Colonic mucosa (tissue), 4 donors: ENCODE results near the gene ASTE1. TPM values are rescaled to one million over a fixed set of nuclear protein-coding genes. Genes with fewer than 3 reads are reported as not detected.

Experiments used
- DNase-seq: peaks from one replicate; pipeline ENCODE4 v3.0.0-alpha.2; 2020
- H3K27ac ChIP-seq: fragments of 200-600 bp; one replicate; pipeline ENCODE4 v1.8.0; 2021
- H3K27me3 ChIP-seq: fragments of 200-600 bp; one replicate; pipeline ENCODE4 v1.8.0; 2021
- H3K36me3 ChIP-seq: fragments of 200-600 bp; one replicate; pipeline ENCODE4 v1.8.0; 2021
- H3K4me1 ChIP-seq: fragments of 200-600 bp; one replicate; pipeline ENCODE4 v1.8.0; 2021; ENCODE audit warnings: mild to moderate bottlenecking
- H3K4me3 ChIP-seq: fragments of 200-600 bp; one replicate; pipeline ENCODE4 v1.8.0; 2021
- H3K9ac ChIP-seq, 2 donors: one replicate each; pipeline ENCODE4 v1.7.0; 2013; ENCODE audit warnings: control low read depth in 2 of 2, low read depth in 2 of 2, low read length in 2 of 2
- H3K9me3 ChIP-seq: fragments of 200-600 bp; one replicate; pipeline ENCODE4 v1.8.0; 2021
- intact Hi-C: fragments of 100-400 bp; cut with DNase I; formaldehyde crosslinking; loops from one replicate; pipeline ENCODE4 v1.14.1; 2022
- total RNA-seq, 2 donors: library from RNA; stranded (reverse); fragmentation: NEBNext Ultra II Directional in 1 of 2; extraction: Animal tissue kit (Norgen Biotek cat#: 25700) in 1 of 2; gene quantifications; one replicate each; pipeline ENCODE4 v1.2.1, GENCODE V29; 2021
- TF ChIP-seq, protein P1 (sequence below): fragments of 200-600 bp; IDR thresholded peaks from one replicate; pipeline ENCODE4 v1.8.0; 2022; ENCODE audit warnings: antibody characterized with exemption, mild to moderate bottlenecking
- donor health status: healthy.
- donor health status: DM: no; HTN: no; CAD: no.
- donor health status: DM: no; HTN: no; CAD: no.

Gene ASTE1
- total RNA-seq, 2 donors from 2014 or later = 9.3 to 13.0 TPM

- intact Hi-C loops = loop anchor here (10.0 kb wide), 1 partner anchor 253 kb away; no protein-coding TSS in a partner anchor
- H3K4me1 ChIP-seq = no peaks in the 10 kb centered on the region
- H3K27me3 ChIP-seq = no peaks in the 10 kb centered on the region
- H3K36me3 ChIP-seq = no peaks in the 10 kb centered on the region
- TF ChIP-seq, protein P1, sequence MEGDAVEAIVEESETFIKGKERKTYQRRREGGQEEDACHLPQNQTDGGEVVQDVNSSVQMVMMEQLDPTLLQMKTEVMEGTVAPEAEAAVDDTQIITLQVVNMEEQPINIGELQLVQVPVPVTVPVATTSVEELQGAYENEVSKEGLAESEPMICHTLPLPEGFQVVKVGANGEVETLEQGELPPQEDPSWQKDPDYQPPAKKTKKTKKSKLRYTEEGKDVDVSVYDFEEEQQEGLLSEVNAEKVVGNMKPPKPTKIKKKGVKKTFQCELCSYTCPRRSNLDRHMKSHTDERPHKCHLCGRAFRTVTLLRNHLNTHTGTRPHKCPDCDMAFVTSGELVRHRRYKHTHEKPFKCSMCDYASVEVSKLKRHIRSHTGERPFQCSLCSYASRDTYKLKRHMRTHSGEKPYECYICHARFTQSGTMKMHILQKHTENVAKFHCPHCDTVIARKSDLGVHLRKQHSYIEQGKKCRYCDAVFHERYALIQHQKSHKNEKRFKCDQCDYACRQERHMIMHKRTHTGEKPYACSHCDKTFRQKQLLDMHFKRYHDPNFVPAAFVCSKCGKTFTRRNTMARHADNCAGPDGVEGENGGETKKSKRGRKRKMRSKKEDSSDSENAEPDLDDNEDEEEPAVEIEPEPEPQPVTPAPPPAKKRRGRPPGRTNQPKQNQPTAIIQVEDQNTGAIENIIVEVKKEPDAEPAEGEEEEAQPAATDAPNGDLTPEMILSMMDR = no peak
- H3K27ac ChIP-seq = no peak overlapping the region
- no peak overlapping the region for H3K4me3 ChIP-seq
- no peaks in the 10 kb centered on the region for H3K9me3 ChIP-seq
- no peak overlapping the region for H3K9ac ChIP-seq
- DNase-seq = no peak
Observed at GRCh38 chr3:131007782-131008181, 18.8 kb downstream of the ASTE1 start.

DNA sequence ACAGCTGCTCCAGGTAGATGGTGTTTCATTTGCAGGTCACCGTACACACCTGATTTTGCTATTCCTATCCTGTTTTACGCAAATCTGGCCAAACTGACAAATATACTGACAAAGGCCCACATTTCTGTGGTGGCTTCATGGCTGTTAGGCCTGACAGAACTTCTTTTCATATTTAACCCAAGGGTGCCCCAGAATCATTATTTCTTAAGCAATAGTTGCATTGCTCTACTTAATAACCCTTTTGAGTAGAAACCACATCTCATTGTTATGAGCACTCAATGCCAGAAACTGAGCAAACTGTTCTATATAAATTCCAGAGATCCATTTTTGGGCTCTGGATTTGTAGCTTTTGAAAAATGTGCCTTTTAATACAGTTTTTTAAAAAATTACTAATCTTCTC lies 19.4 kb downstream of the ASTE1 start:
- no peaks in the 10 kb centered on the region for H3K36me3 ChIP-seq
- TF ChIP-seq, protein P1 = no peak

DNA sequence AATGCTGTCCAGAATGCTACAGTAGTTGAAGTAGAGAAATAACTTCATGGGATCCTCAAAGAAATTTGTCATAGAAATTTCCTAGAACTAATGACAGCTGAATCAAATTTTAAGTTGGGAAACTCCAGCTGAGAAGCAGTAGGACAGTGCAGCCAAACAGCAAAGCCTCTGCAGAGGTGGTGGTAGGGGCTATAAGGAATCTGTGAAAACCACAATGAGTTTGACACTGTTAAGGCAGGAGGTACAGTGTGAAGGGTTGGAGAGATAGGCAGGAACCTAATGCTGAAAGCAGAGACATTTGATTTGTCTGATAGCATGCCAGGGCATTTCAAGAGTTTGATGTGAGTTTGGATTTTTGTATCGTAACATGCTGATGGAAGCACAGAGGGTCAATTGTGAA lies 22.0 kb downstream of the ASTE1 start:
- Histone ChIP-seq H3K36me3 (no peaks in the 10 kb centered on the region), H3K4me3 (no peak overlapping the region), H3K4me1 (no peaks in the 10 kb centered on the region), H3K9me3 (no peaks in the 10 kb centered on the region), H3K27ac (no peak overlapping the region), H3K9ac (no peak overlapping the region), H3K27me3 (no peaks in the 10 kb centered on the region)
- TF ChIP-seq, protein P1 = no peak
- no peak for DNase-seq
- intact Hi-C loops = loop anchor here (10.0 kb wide), 1 partner anchor 250 kb away; no protein-coding TSS in a partner anchor

More for the DNA sequence above, 19.4 kb downstream of the ASTE1 start:
- intact Hi-C loops = loop anchor here (10.0 kb wide), 1 partner anchor 252 kb away; no protein-coding TSS in a partner anchor
- Histone ChIP-seq H3K4me1 (no peaks in the 10 kb centered on the region), H3K9ac (no peak overlapping the region), H3K27me3 (no peaks in the 10 kb centered on the region), H3K9me3 (no peaks in the 10 kb centered on the region), H3K4me3 (no peak overlapping the region), H3K27ac (no peak overlapping the region)
- DNase-seq = no peak

DNA sequence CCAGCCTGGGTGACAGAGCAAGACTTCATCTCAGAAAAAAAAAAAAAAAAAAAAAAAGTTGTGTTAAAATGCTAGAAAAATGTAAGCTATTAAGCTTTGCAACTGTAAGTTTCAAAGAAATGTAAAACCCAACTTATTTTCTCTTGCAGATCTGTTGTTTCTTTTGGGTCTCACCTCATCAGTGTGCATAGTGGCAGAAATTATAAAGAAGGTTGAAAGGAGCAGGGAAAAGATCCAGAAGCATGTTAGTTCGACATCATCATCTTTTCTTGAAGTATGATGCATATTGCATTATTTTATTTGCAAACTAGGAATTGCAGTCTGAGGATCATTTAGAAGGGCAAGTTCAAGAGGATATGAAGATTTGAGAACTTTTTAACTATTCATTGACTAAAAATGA lies 25.6 kb downstream of the ASTE1 start:
- Histone ChIP-seq H3K36me3 (no peaks in the 10 kb centered on the region), H3K4me1 (no peaks in the 10 kb centered on the region), H3K9ac (no peak overlapping the region), H3K27me3 (no peaks in the 10 kb centered on the region), H3K27ac (no peak overlapping the region), H3K9me3 (no peaks in the 10 kb centered on the region), H3K4me3 (no peak overlapping the region)
- TF ChIP-seq, protein P1 = no peak
- DNase-seq = no peak
- intact Hi-C loops = loop anchor here (10.0 kb wide), 1 partner anchor 246 kb away; no protein-coding TSS in a partner anchor

DNA sequence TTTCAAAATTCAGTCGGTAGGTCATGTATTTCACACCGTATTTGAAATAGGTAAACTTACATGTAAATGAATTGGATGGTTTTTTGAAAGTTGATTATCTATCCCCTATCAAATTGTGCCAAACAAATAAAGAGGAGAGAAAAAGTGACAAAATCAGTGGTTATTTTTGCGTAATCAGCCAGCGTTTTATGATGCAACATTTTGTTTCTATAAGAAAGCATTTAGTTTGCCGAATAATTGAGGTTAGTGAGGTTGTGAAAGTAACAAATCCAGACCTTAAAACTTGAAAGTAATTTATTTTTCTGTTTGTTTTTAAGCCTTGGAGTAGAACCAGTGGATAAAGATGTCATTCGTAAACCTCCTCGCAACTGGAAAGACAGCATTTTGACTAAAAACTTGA lies 29.3 kb downstream of the ASTE1 start:
- H3K36me3 ChIP-seq = no peaks in the 10 kb centered on the region
- TF ChIP-seq, protein P1 = no peak
- H3K4me1 ChIP-seq = no peaks in the 10 kb centered on the region
- H3K27me3 ChIP-seq = no peaks in the 10 kb centered on the region
- no peak overlapping the region for H3K4me3 ChIP-seq
- intact Hi-C loops = no loop called here
- no peak for DNase-seq
- no peak overlapping the region for H3K27ac ChIP-seq
- H3K9ac ChIP-seq = no peak overlapping the region
- no peaks in the 10 kb centered on the region for H3K9me3 ChIP-seq
